IPS-15b (cell line): ENCODE results near the gene BSG.
"Not testable (repeated sequence)": the region's sequence is repeated elsewhere in the genome, so short reads cannot be mapped to it uniquely, and the experiment has no call there.

ENCODE experiments used
- H3K27me3 ChIP-seq: one replicate; pipeline ENCODE4 v1.6.1; 2013; ENCODE audit warnings: low read length; ENCODE audit not compliant: control insufficient read depth, insufficient read depth
- H3K36me3 ChIP-seq: one replicate; pipeline ENCODE4 v1.6.1; 2013; ENCODE audit warnings: low read length; ENCODE audit not compliant: control insufficient read depth, insufficient read depth
- H3K4me1 ChIP-seq: one replicate; pipeline ENCODE4 v1.6.1; 2013; ENCODE audit warnings: mild to moderate bottlenecking, low read length; ENCODE audit not compliant: control insufficient read depth, insufficient read depth
- H3K4me3 ChIP-seq: one replicate; pipeline ENCODE4 v1.5.1; 2013; ENCODE audit warnings: low read depth, low read length
- H3K9ac ChIP-seq: one replicate; pipeline ENCODE4 v1.6.1; 2013; ENCODE audit warnings: low read depth, mild to moderate bottlenecking, low read length
- H3K9me3 ChIP-seq: one replicate; pipeline ENCODE4 v1.6.1; 2013; ENCODE audit warnings: mild to moderate bottlenecking, low read length; ENCODE audit not compliant: control insufficient read depth, insufficient read depth

The BSG gene

GRCh38 chr19:594265-594870, 22.0 kb downstream of the BSG start:
- peaks cover 7% of the 10 kb centered on the region for H3K27me3 ChIP-seq
- H3K4me3 ChIP-seq, result no peak overlapping the region
- H3K4me1 ChIP-seq, result no peaks in the 10 kb centered on the region
- no peaks in the 10 kb centered on the region for H3K36me3 ChIP-seq
- H3K9ac ChIP-seq, result no peak overlapping the region
- no peaks in the 10 kb centered on the region for H3K9me3 ChIP-seq

- Histone ChIP-seq H3K36me3 (no peaks in the 10 kb centered on the region), H3K9ac (no peak overlapping the region), H3K4me3 (no peak overlapping the region), H3K9me3 (no peaks in the 10 kb centered on the region), H3K4me1 (no peaks in the 10 kb centered on the region), H3K27me3 (peaks cover 7% of the 10 kb centered on the region)
These were observed 23.2 kb downstream of the BSG start for GRCh38 chr19:595326-596262.

DNA sequence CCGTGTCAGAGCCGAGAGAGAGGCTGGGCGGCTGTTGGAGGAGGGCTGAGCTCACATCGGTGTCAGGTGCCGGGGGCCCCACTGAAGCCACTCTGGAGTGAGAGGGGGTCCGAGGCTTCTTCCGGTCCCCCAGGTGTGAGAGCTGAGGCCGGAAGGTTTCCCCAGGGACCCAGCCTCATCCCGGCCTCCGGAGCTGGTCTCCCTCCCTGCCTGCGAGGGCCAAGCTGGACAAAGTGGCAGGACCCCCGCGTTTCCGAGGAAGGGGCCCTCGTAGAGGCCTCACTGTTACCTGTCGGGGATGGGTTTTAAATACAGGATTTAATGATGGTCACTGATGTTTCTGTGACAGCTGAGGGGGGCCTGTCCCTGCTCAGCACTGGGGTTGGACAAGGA, 23.9 kb downstream of the BSG start:
- Histone ChIP-seq H3K36me3 (no peaks in the 10 kb centered on the region), H3K27me3 (peaks cover 2% of the 10 kb centered on the region), H3K4me1 (no peaks in the 10 kb centered on the region), H3K9me3 (no peaks in the 10 kb centered on the region), H3K9ac (no peak overlapping the region), H3K4me3 (no peak overlapping the region)

DNA sequence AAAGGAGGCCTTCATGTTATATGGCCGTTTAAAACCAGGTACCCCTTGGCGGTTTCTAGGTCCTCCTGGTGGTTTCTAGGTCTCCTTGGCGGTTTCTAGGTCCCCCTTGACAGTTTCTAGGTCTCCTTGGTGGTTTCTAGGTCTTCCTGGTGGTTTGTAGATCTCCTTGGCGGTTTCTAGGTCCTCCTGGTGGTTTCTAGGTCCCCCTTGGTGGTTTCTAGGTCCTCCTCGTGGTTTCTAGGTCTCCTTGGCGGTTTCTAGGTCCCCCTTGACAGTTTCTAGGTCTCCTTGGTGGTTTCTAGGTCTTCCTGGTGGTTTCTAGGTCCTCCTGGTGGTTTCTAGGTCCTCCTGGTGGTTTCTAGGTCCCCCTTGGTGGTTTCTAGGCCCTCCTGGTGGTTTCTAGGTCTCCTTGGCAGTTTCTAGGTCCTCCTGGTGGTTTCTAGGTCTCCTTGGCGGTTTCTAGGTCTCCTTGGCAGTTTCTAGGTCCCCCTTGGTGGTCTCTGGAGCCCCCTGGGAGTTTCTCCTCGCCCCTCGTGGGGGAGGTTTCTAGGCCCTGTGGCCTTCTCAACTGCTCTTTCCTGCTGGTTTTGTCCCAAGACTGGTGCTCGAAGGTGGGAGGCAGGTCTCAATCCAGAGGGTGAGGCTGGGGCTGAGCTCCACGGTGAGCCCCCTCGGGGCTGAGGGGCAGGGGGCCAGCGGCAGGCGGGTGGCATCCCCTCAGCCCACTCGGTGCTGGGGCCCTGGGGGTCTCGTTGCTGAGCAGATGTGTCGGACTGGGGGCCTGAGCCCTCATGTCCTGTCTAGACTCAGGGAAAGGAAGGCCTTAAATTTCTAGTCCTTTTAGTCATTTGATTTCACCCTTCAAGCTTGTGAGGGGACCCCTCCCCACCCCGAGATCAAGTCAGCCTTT, 25.3 kb downstream of the BSG start:
- H3K36me3 ChIP-seq, result no peaks in the 10 kb centered on the region
- H3K27me3 ChIP-seq, result no peaks in the 10 kb centered on the region
- no peak overlapping the region for H3K9ac ChIP-seq
- H3K4me1 ChIP-seq, result no peaks in the 10 kb centered on the region
- H3K4me3 ChIP-seq, result no peak overlapping the region
- no peaks in the 10 kb centered on the region for H3K9me3 ChIP-seq

GRCh38 chr19:601310-601709, 28.9 kb downstream of the BSG start:
- H3K36me3 ChIP-seq, result no peaks in the 10 kb centered on the region
- H3K9ac ChIP-seq, result no peak overlapping the region
- H3K27me3 ChIP-seq, result no peaks in the 10 kb centered on the region
- no peaks in the 10 kb centered on the region for H3K4me1 ChIP-seq
- no peak overlapping the region for H3K4me3 ChIP-seq
- no peaks in the 10 kb centered on the region for H3K9me3 ChIP-seq

GRCh38 chr19:601790-602189, 29.4 kb downstream of the BSG start:
- Histone ChIP-seq H3K9me3 (no peaks in the 10 kb centered on the region), H3K27me3 (no peaks in the 10 kb centered on the region), H3K4me3 (no peak overlapping the region), H3K4me1 (no peaks in the 10 kb centered on the region), H3K36me3 (no peaks in the 10 kb centered on the region), H3K9ac (no peak overlapping the region)

GRCh38 chr19:602391-603301, 30.2 kb downstream of the BSG start:
- H3K36me3 ChIP-seq, result no peaks in the 10 kb centered on the region
- H3K9me3 ChIP-seq, result no peaks in the 10 kb centered on the region
- H3K4me1 ChIP-seq, result no peaks in the 10 kb centered on the region
- no peaks in the 10 kb centered on the region for H3K27me3 ChIP-seq
- H3K9ac ChIP-seq, result no peak overlapping the region
- H3K4me3 ChIP-seq, result no peak overlapping the region

DNA sequence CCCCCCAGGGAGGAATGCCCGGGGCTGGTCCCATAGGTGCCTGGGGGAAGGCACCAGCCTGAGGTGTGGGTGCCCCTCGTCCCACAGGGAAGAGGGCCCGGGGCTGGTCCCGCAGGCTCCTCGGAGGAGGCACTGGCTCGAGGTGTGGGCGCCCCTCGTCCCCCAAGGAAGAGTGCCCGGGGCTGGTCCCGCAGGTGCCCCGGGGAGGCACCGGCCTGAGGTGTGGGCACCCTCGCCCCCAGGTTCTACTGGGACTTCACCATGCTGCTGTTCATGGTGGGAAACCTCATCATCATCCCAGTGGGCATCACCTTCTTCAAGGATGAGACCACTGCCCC, 30.9 kb downstream of the BSG start:
- not testable (repeated sequence) for H3K9ac ChIP-seq, H3K9me3 ChIP-seq, H3K4me1 ChIP-seq, H3K27me3 ChIP-seq, H3K4me3 ChIP-seq, H3K36me3 ChIP-seq

DNA sequence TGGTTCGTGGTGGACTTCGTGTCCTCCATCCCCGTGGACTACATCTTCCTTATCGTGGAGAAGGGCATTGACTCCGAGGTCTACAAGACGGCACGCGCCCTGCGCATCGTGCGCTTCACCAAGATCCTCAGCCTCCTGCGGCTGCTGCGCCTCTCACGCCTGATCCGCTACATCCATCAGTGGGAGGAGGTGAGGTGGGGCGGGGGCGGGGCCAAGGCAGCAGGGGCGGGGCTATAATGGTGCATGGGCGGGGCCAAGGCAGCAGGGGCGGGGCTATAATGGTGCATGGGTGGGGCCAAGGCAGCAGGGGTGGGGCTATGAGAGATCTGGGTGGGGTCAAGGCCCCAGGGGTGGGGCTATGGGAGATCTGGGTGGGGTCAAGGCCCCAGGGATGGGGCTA, 31.4 kb downstream of the BSG start:
- H3K27me3 ChIP-seq, H3K36me3 ChIP-seq, H3K9ac ChIP-seq, H3K4me1 ChIP-seq, H3K4me3 ChIP-seq, H3K9me3 ChIP-seq: not testable (repeated sequence)

DNA sequence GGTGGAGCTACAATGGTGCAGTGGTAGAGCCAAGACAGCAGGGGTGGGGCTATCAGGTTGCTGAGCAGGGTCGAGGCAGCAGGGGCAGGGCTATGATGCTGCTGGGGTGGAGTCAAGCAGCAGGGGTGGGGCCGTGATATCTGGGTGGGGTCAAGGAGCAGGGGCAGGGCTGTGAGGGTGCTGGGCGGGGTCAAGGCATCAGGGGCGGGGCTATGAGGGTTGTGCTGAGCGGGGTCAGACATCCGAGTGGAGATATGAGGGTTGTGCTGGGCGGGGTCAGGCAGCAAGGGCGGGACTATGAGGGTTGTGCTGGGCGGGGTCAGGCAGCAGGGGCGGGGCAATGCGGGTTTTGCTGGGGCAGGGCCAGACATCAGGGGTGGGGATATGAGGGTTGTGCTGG, 32.0 kb downstream of the BSG start:
- no peaks in the 10 kb centered on the region for H3K27me3 ChIP-seq
- no peak overlapping the region for H3K9ac ChIP-seq
- no peaks in the 10 kb centered on the region for H3K4me1 ChIP-seq
- H3K4me3 ChIP-seq, result no peak overlapping the region
- no peaks in the 10 kb centered on the region for H3K36me3 ChIP-seq
- no peaks in the 10 kb centered on the region for H3K9me3 ChIP-seq
